Measurements from ENCODE around the gene ISLR.

The ISLR gene

GRCh38 chr15:74193905-74194304 is 20.4 kb downstream of the ISLR start:
- DNase-seq (ENCODE audit: low spot score) = no peak

GRCh38 chr15:74194572-74195559 is 21.4 kb downstream of the ISLR start:
- no peak for DNase-seq (ENCODE audit: low spot score)

- no peak for DNase-seq (ENCODE audit: low spot score)
Observed at GRCh38 chr15:74196175-74196574, 22.7 kb downstream of the ISLR start.

GRCh38 chr15:74197176-74197965 is 23.9 kb downstream of the ISLR start:
- no peak for DNase-seq (ENCODE audit: low spot score)

- DNase-seq (ENCODE audit: low spot score) = no peak
Observed at GRCh38 chr15:74199297-74199652, 25.8 kb downstream of the ISLR start.

- no peak for DNase-seq (ENCODE audit: low spot score)
Observed at GRCh38 chr15:74200412-74200815, 26.9 kb downstream of the ISLR start.

GRCh38 chr15:74200871-74201419 is 27.4 kb downstream of the ISLR start:
- no peak for DNase-seq (ENCODE audit: low spot score)

GRCh38 chr15:74201710-74202420 is 28.4 kb downstream of the ISLR start:
- DNase-seq (ENCODE audit: low spot score) = no peak

GRCh38 chr15:74202452-74203401 is 29.2 kb downstream of the ISLR start, which contains the start of gene STRA6:
TSS of gene STRA6 (minus strand) at chr15:74202787. CDS start at chr15:74202267, 520 bp downstream.
- no peak for DNase-seq (ENCODE audit: low spot score)

GRCh38 chr15:74203914-74204431 is 30.5 kb downstream of the ISLR start:
- no peak for DNase-seq (ENCODE audit: low spot score)

- DNase-seq (ENCODE audit: low spot score) = no peak
Observed at GRCh38 chr15:74205582-74205947, 32.1 kb downstream of the ISLR start.

- no peak for DNase-seq (ENCODE audit: low spot score)
Observed at GRCh38 chr15:74206801-74207281, 33.3 kb downstream of the ISLR start.

GRCh38 chr15:74207652-74208440 is 34.3 kb downstream of the ISLR start:
- DNase-seq (ENCODE audit: low spot score) = no peak

- DNase-seq (ENCODE audit: low spot score) = no peak
Observed at GRCh38 chr15:74208496-74208895, 35.0 kb downstream of the ISLR start.

- DNase-seq (ENCODE audit: low spot score) = no peak
Observed at GRCh38 chr15:74208901-74209559, 35.5 kb downstream of the ISLR start.

- DNase-seq (ENCODE audit: low spot score) = no peak
Observed at GRCh38 chr15:74209560-74209958, 36.0 kb downstream of the ISLR start.

GRCh38 chr15:74209997-74210671 is 36.6 kb downstream of the ISLR start:
- DNase-seq (ENCODE audit: low spot score) = peak; percentile 64

GRCh38 chr15:74210729-74211128 is 37.2 kb downstream of the ISLR start:
- DNase-seq (ENCODE audit: low spot score) = no peak

Data from RKO (cell line).